NOMO-1 treated with DMSO at 0.1 percent for 48 hours (cell line): ENCODE measurements around the gene EIF3M.
"Not testable (repeated sequence)": the region's sequence is repeated elsewhere in the genome, so short reads cannot be mapped to it uniquely, and the experiment has no call there.

ENCODE experiments used
- DNase-seq: peaks from one replicate; lab custom pipeline; 2025; ENCODE audit not compliant: unreplicated experiment; lab: John Stamatoyannopoulos, UW

The EIF3M gene

GRCh38 chr11:32594272-32594671 is 10.6 kb downstream of the EIF3M start:
- DNase-seq, result peak; percentile 96

- not testable (repeated sequence) for DNase-seq
Measured at GRCh38 chr11:32596114-32596513, 12.5 kb downstream of the EIF3M start.

DNA sequence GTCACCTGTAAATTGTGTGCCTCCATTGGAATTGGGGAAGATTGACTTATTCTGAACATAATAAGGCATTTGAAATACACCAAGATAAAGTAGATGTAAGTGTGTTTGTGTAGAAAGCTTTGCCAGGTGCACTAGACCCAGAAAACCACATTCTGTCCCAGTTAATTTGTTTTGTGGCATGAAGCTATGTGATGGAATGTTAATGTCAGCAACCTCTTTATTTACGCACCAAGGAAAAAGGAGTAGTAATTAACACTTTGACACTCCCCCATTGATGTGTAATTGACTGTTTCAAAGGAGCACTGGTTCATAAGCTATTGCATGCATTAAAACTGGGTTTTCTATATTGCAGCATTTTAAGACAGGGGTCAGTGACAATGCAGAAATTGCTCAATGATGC is 14.3 kb downstream of the EIF3M start:
- DNase-seq, result no peak

DNA sequence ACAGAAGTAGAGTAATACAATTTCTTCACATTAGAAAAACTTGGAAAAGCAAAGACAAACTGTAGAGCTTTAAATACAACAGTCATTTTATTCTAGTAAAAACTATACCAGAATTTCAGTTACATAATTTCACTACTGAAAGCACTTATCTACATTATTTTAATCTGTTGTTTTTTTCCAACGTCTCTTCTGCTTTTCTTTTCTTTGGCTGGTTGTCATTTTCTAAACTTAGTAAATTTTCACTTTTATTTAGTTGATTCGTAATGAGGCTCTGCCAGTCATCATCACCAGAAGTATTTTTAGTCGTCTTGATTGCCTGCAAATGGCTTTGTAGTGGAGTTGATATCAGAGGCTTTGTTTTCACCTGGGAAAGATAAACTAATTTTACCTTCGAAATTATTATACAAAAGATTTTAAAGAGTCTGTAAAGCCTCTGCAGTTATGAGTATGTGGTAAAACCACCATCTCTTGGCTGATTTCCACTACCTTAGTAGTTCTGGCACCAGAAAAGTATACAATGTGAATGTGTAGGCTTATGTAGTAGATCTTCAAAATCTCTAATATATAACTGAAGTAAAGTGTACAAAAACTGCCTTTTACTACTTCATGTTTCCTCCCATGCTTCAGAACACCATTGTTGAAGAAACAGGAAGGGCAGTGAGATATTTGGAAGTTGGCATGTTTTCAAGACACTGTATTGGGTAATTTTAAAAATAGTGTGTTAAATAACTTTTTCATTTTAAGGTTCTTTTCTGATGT is 19.2 kb downstream of the EIF3M start:
- DNase-seq, result no peak

- DNase-seq, result no peak
Measured at GRCh38 chr11:32606220-32606619, 22.6 kb downstream of the EIF3M start.

GRCh38 chr11:32608826-32609225 is 25.2 kb downstream of the EIF3M start:
- not testable (repeated sequence) for DNase-seq

DNA sequence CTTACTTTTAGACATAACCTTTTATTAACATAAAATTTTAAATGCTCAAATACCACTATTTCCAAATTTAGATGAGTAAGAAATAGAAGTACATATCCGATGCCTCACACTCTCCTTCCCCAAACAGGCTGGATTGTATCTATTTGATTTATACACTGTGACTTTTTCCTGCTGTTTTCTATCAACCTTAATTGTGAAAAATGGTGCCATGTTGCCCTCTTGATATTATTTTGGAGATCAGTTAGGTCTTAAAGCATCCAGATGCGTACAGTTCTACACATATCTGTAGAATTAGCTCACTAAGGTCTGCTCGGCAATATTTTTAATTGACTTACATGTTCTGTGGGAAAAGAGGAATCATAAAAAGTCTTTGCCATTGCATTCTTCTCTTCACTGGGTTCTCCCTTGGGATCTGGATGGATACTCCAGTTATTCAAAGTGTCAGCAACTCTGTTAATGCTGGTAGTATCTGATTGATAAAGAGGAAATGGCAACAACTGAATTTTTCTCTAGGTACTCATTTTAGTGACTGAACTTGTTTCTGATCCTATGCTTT is 27.2 kb downstream of the EIF3M start:
- DNase-seq, result no peak

GRCh38 chr11:32613500-32614151 is 30.0 kb downstream of the EIF3M start:
- no peak for DNase-seq

- DNase-seq, result no peak
Measured at GRCh38 chr11:32615422-32615821, 31.8 kb downstream of the EIF3M start.

- no peak for DNase-seq
Measured at GRCh38 chr11:32616903-32617302, 33.3 kb downstream of the EIF3M start.

GRCh38 chr11:32630844-32631243 is 47.2 kb downstream of the EIF3M start:
- peak; percentile 91 for DNase-seq

- DNase-seq, result no peak
Measured at GRCh38 chr11:32635819-32636218, 52.2 kb downstream of the EIF3M start.

- no peak for DNase-seq
Measured at GRCh38 chr11:32641361-32641760, 57.7 kb downstream of the EIF3M start.

- DNase-seq, result no peak
Measured at GRCh38 chr11:32643526-32643925, 59.9 kb downstream of the EIF3M start.
